Upper lobe of left lung (tissue), 4 donors: ENCODE data around the gene ACSS2.

Experiments used
- EP300 ChIP-seq, 4 donors: sonication (generic); formaldehyde crosslinking; IDR thresholded peaks; one replicate each; pipeline ENCODE4 v1.5.1; 2017; ENCODE audit warnings: antibody characterized with exemption in 4 of 4, control low read depth in 2 of 4
- POLR2AphosphoS5 ChIP-seq, 2 donors: sonication (generic); formaldehyde crosslinking; IDR thresholded peaks; one replicate each; pipeline ENCODE4 v1.5.1; 2017; ENCODE audit warnings: antibody characterized with exemption in 2 of 2
- TF ChIP-seq, protein P1 (sequence below), 6 experiments: fragments of 450-650 bp in 4 of 6; fragments of 200-600 bp in 2 of 6; sonication (generic) in 2 of 6; IDR thresholded peaks; one replicate each; pipeline ENCODE4 v1.5.1; 2016 to 2019; ENCODE audit warnings: antibody characterized with exemption in 6 of 6

DNA sequence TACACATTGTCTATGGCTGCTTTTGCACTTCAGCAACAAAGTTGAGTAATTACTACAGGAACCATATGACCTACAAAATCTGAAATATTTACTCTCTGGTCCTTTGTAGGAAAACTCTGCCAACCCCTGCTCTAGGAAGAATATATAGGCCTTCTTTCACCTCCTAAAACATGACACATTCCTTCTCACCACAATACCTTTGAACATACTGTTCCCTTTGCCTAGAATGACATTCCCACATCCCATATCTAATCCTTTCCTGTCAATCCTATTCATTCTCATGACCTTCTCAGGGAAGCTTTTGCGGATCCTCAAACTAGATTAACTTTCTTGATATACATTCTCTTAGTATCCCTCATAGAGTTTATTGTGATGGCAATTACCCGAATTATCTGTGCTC lies 33.0 kb upstream of the ACSS2 start:
- TF ChIP-seq, protein P1, sequence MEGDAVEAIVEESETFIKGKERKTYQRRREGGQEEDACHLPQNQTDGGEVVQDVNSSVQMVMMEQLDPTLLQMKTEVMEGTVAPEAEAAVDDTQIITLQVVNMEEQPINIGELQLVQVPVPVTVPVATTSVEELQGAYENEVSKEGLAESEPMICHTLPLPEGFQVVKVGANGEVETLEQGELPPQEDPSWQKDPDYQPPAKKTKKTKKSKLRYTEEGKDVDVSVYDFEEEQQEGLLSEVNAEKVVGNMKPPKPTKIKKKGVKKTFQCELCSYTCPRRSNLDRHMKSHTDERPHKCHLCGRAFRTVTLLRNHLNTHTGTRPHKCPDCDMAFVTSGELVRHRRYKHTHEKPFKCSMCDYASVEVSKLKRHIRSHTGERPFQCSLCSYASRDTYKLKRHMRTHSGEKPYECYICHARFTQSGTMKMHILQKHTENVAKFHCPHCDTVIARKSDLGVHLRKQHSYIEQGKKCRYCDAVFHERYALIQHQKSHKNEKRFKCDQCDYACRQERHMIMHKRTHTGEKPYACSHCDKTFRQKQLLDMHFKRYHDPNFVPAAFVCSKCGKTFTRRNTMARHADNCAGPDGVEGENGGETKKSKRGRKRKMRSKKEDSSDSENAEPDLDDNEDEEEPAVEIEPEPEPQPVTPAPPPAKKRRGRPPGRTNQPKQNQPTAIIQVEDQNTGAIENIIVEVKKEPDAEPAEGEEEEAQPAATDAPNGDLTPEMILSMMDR (IDR thresholded peaks at IDR 0.05): no peak
- TF ChIP-seq EP300 (IDR thresholded peaks at IDR 0.05) (no peak), POLR2AphosphoS5 (IDR thresholded peaks at IDR 0.05) (no peak)
